Measurements from ENCODE around the gene ELOVL6. TPM values are rescaled to one million over a fixed set of nuclear protein-coding genes. Genes with fewer than 3 reads are reported as not detected.
A peak's percentile ranks its signal among the peaks of the same experiment; 100 is the strongest.

ELOVL6 gene
- total and polyA plus RNA-seq, 9 of the 15 experiments (the other 6 are each of a cell fraction or from before 2014, with no cell fraction given), result 18.3 to 82.6 (median 46.0) TPM

GRCh38 chr4:110139815-110140214 lies 58.6 kb downstream of the ELOVL6 start:
- Histone ChIP-seq H4K20me1 (replicated peaks; ENCODE audit: control insufficient read depth, insufficient read depth, low read length) (no peaks in the 10 kb centered on the region; the same call in 1 of the 2 replicates), H3K27ac (ENCODE audit: extremely low read depth, low read depth, low read length) (no peak overlapping the region), H3K9me3 (replicated peaks; ENCODE audit: control insufficient read depth, insufficient read depth, low read depth, low read length) (no peaks in the 10 kb centered on the region), H2AFZ (ENCODE audit: low read depth, low read length) (no peak overlapping the region), H3K79me2 (ENCODE audit: control insufficient read depth, insufficient read depth, low read length) (peaks cover 21% of the 10 kb centered on the region), H3K4me1 (replicated peaks in 1 of 2; ENCODE audit: control insufficient read depth in 2 of 2, insufficient read depth in 2 of 2, low read length in 2 of 2) (0 out of 5 replicates have a peak, but pooled peaks cover 0 to 4% of the 10 kb centered on the region in 2 experiments), H3K27me3 (ENCODE audit: control insufficient read depth in 2 of 2, insufficient read depth in 2 of 2, low read length in 2 of 2) (no peaks in the 10 kb centered on the region), H3K4me3 (no peak overlapping the region), H3K9me1 (ENCODE audit: control insufficient read depth, insufficient read depth, low read length) (no peaks in the 10 kb centered on the region), H3K4me2 (ENCODE audit: insufficient read depth, low read length) (no peak overlapping the region), H3K36me3 (ENCODE audit: control insufficient read depth, insufficient read depth, low read length) (peaks cover 59% of the 10 kb centered on the region), H3K9ac (ENCODE audit: insufficient read depth in 1 of 2, low read depth in 2 of 2, low read length in 2 of 2) (no peak overlapping the region)
- in situ Hi-C loops (cut with MboI), result no loop called here
- FAIRE-seq (peak; percentile 15), DNase-seq (ENCODE audit: extremely low read depth in 1 of 4, low spot score in 3 of 4) (no peak), ATAC-seq (peak; percentile 45; the same call in 2 of the 3 replicates)
- intact Hi-C loops (cut with micrococcal nuclease), result loop anchor here (5.0 kb wide), 1 partner anchor 57 kb away; the partner anchor contains the start of gene ELOVL6
- CTCF ChIA-PET (ENCODE audit: low intra/inter-chr PET ratio), result no interaction called here
- no TSS peak for BruUV-seq (replicated peaks)
- WGBS (ENCODE audit: insufficient coverage, low coverage, missing lambda C conversion rate), result 83% methylated on average over 3 of the region's 3 CpGs
- POLR2A ChIA-PET, result interaction anchor here (0.5 to 1.0 kb wide), 2 partner anchors 13 to 42 kb away, joined by 3 read pairs; no protein-coding TSS in a partner anchor
- no peak for TF ChIP-seq SREBF2 (CRISPR knock-in tag; IDR thresholded peaks at IDR 0.05)
- no peak for TF ChIP-seq L3MBTL2 (IDR thresholded peaks at IDR 0.05)
- TF ChIP-seq CEBPZ (IDR thresholded peaks at IDR 0.05; ENCODE audit: borderline replicate concordance, low read depth, low read length), result no peak
- TF ChIP-seq ETV6 (IDR thresholded peaks at IDR 0.05; ENCODE audit: borderline replicate concordance in 1 of 2, low read depth in 2 of 2, low read length in 1 of 2), result no peak
- TF ChIP-seq ETV6 (CRISPR knock-in tag; IDR thresholded peaks at IDR 0.05; ENCODE audit: borderline replicate concordance), result no peak
- no peak for TF ChIP-seq PATZ1 (CRISPR knock-in tag; IDR thresholded peaks at IDR 0.05; ENCODE audit: borderline replicate concordance)
- no peak for TF ChIP-seq ZNF780A (CRISPR knock-in tag; IDR thresholded peaks at IDR 0.05)
- no peak for TF ChIP-seq BCOR (IDR thresholded peaks at IDR 0.05)
